HepG2 (cell line): ENCODE data around the gene OCLN. TPM values are rescaled to one million over a fixed set of nuclear protein-coding genes. Genes with fewer than 3 reads are reported as not detected.
A peak's percentile ranks its signal among the peaks of the same experiment; 100 is the strongest.
"Not testable (repeated sequence)": the region's sequence is repeated elsewhere in the genome, so short reads cannot be mapped to it uniquely, and the experiment has no call there.

Source experiments
- ATF2 ChIP-seq: sonication (generic); formaldehyde crosslinking; IDR thresholded peaks from 2 replicates; pipeline ENCODE4 v1.4.0; 2020; ENCODE audit warnings: missing genetic modification reagents
- CREB1 ChIP-seq, 2 experiments: fragments of 450-650 bp in 1 of 2; IDR thresholded peaks; 2 replicates each; pipeline ENCODE4 v1.6.1; 2016 to 2017; ENCODE audit warnings: control low read depth in 1 of 2, mild to moderate bottlenecking in 1 of 2, missing compliant biosample characterization in 1 of 2, missing genetic modification characterization in 1 of 2
- E2F1 ChIP-seq: sonication (generic); formaldehyde crosslinking; IDR thresholded peaks from 2 replicates; pipeline ENCODE4 v1.5.0; 2020; ENCODE audit warnings: missing genetic modification reagents
- FOXK1 ChIP-seq: sonication (generic); formaldehyde crosslinking; IDR thresholded peaks from 2 replicates; pipeline ENCODE4 v1.4.0; 2020; ENCODE audit warnings: low read depth, missing genetic modification reagents, borderline replicate concordance
- FOXO1 ChIP-seq: sonication (generic); formaldehyde crosslinking; IDR thresholded peaks from 2 replicates; pipeline ENCODE4 v1.4.0; 2020; ENCODE audit warnings: missing genetic modification reagents
- GABPA ChIP-seq, 2 experiments: IDR thresholded peaks; 2 replicates each; pipeline ENCODE4 v1.6.1; 2011 to 2016; ENCODE audit warnings: low read depth in 2 of 2, low read length in 1 of 2, missing biosample characterization in 1 of 2, missing genetic modification characterization in 1 of 2
- HMGXB4 ChIP-seq, 2 experiments: sonication (generic) in 1 of 2; formaldehyde crosslinking in 1 of 2; IDR thresholded peaks; 2 replicates each; pipeline versions ENCODE4 v1.4.0 to v1.6.1; 2018 to 2020; ENCODE audit warnings: missing genetic modification reagents in 2 of 2, borderline replicate concordance in 1 of 2, low read depth in 1 of 2, mild to moderate bottlenecking in 1 of 2, missing biosample characterization in 1 of 2
- HNF4A ChIP-seq: sonication (generic); formaldehyde crosslinking; IDR thresholded peaks from 2 replicates; pipeline ENCODE4 v1.4.0; 2020; ENCODE audit warnings: missing genetic modification reagents
- KDM2A ChIP-seq: sonication (generic); formaldehyde crosslinking; IDR thresholded peaks from 2 replicates; pipeline ENCODE4 v1.4.0; 2020; ENCODE audit warnings: low read depth, missing genetic modification reagents, borderline replicate concordance
- KDM3A ChIP-seq: IDR thresholded peaks from 2 replicates; pipeline ENCODE4 v1.6.1; 2018; ENCODE audit warnings: low read depth, missing compliant biosample characterization
- KLF16 ChIP-seq, 2 experiments: sonication (generic) in 1 of 2; formaldehyde crosslinking in 1 of 2; IDR thresholded peaks; 2 replicates each; pipeline versions ENCODE4 v1.6.1 to v1.8.0; 2016 to 2023; ENCODE audit warnings: missing genetic modification reagents in 2 of 2, missing compliant biosample characterization in 1 of 2
- MXI1 ChIP-seq: IDR thresholded peaks from 3 replicates; pipeline ENCODE4 v1.6.1; 2012; ENCODE audit warnings: low read depth, low read length, inconsistent platforms, borderline replicate concordance
- NFKBIZ ChIP-seq: IDR thresholded peaks from 2 replicates; pipeline ENCODE4 v1.6.1; 2018; ENCODE audit warnings: missing genetic modification reagents, missing compliant biosample characterization
- POLR2G ChIP-seq: fragments of 200-400 bp; formaldehyde crosslinking; IDR thresholded peaks from 2 replicates; pipeline ENCODE4 v1.6.1; 2018; ENCODE audit warnings: mild to moderate bottlenecking, low read depth, low read length, moderate library complexity
- RARA ChIP-seq: IDR thresholded peaks from 2 replicates; pipeline ENCODE4 v1.6.1; 2016; ENCODE audit warnings: missing genetic modification reagents, missing compliant biosample characterization
- RBFOX2 ChIP-seq: fragments of 200-400 bp; formaldehyde crosslinking; IDR thresholded peaks from 2 replicates; pipeline ENCODE4 v1.6.1; 2017; ENCODE audit warnings: low read depth, mild to moderate bottlenecking, low read length
- TAF1 ChIP-seq: sonication (generic); formaldehyde crosslinking; IDR thresholded peaks from 2 replicates; pipeline ENCODE4 v1.4.0; 2020; ENCODE audit warnings: missing genetic modification reagents
- TFE3 ChIP-seq: IDR thresholded peaks from 2 replicates; pipeline ENCODE4 v1.6.1; 2016
- THAP11 ChIP-seq: IDR thresholded peaks from 2 replicates; pipeline ENCODE4 v1.6.1; 2016; ENCODE audit warnings: missing biosample characterization, missing genetic modification reagents
- YEATS2 ChIP-seq: sonication (generic); formaldehyde crosslinking; IDR thresholded peaks from 2 replicates; pipeline ENCODE4 v1.4.0; 2020; ENCODE audit warnings: missing genetic modification reagents, borderline replicate concordance
- ZBTB7B ChIP-seq: sonication (generic); formaldehyde crosslinking; IDR thresholded peaks from 2 replicates; pipeline ENCODE4 v1.4.0; 2020; ENCODE audit warnings: missing genetic modification reagents
- ZKSCAN8 ChIP-seq: IDR thresholded peaks from 2 replicates; pipeline ENCODE4 v1.6.1; 2016; ENCODE audit warnings: borderline replicate concordance, missing genetic modification reagents, missing compliant biosample characterization
- polyA plus RNA-seq, 8 experiments: library from polyadenylated mRNA; depleted of rRNA in 3 of 8; stranded (reverse) in 7 of 8; unstranded in 1 of 8; fragments of >200 nt; fragmentation: Illumina TruSeq in 4 of 8; extraction: Trizol in 4 of 8; gene quantifications; 2 replicates each; pipeline versions ENCODE4 v1.2.1 to v1.2.3, GENCODE V29; 2011 to 2016; ENCODE audit warnings: low read depth in 4 of 8, missing spikeins in 1 of 8, mixed read lengths in 1 of 8; ENCODE audit not compliant: insufficient read depth in 1 of 8
- total RNA-seq, 5 experiments: library from RNA; depleted of rRNA; stranded (reverse); fragments of >200 nt; fragmentation: Illumina TruSeq; extraction: Trizol; gene quantifications; 2 replicates each; pipeline ENCODE4 v1.2.3, GENCODE V29; 2016; ENCODE audit warnings: low read depth in 1 of 5

Gene OCLN
- total and polyA plus RNA-seq, 2 of the 13 experiments (the other 11 are each of a cell fraction or from before 2014, with no cell fraction given) = 24.1 to 34.8 TPM

- peak in 1 of 2 experiments; percentile 75; a peak in 1 of 4 replicates for TF ChIP-seq HMGXB4 (CRISPR knock-in tag; IDR thresholded peaks at IDR 0.05; ENCODE audit: borderline replicate concordance in 1 of 2, low read depth in 1 of 2)
- peak; percentile 66 for TF ChIP-seq GABPA (IDR thresholded peaks at IDR 0.05; ENCODE audit: low read depth, low read length)
- TF ChIP-seq GABPA (CRISPR knock-in tag; IDR thresholded peaks at IDR 0.05; ENCODE audit: low read depth) = peak; percentile 89
- TF ChIP-seq TAF1 (CRISPR knock-in tag) = peak; percentile 61
- TF ChIP-seq YEATS2 = peak; percentile 58; the same call in 1 of the 2 replicates
- TF ChIP-seq MXI1 = peak; percentile 46; the same call in 1 of the 3 replicates
- TF ChIP-seq CREB1 (IDR thresholded peaks at IDR 0.05) = not testable (repeated sequence)
- peak; percentile 32; the same call in 1 of the 2 replicates for TF ChIP-seq CREB1 (CRISPR knock-in tag; IDR thresholded peaks at IDR 0.05)
- 0 out of 2 replicates have a peak, but pooled peaks have one; percentile 38 for TF ChIP-seq FOXK1 (CRISPR knock-in tag)
- TF ChIP-seq POLR2G = peak; percentile 54; the same call in 1 of the 2 replicates
- peak; percentile 81 for TF ChIP-seq KDM3A (CRISPR knock-in tag)
- TF ChIP-seq NFKBIZ (CRISPR knock-in tag) = 0 out of 2 replicates have a peak, but pooled peaks have one; percentile 35
- TF ChIP-seq HNF4A (CRISPR knock-in tag) = peak; percentile 42; the same call in 1 of the 2 replicates
- 0 out of 2 replicates have a peak, but pooled peaks have one; percentile 36 for TF ChIP-seq TFE3 (CRISPR knock-in tag)
- TF ChIP-seq KDM2A (CRISPR knock-in tag) = peak; percentile 75; the same call in 1 of the 2 replicates
- TF ChIP-seq ZKSCAN8 = 0 out of 2 replicates have a peak, but pooled peaks have one; percentile 36
- TF ChIP-seq E2F1 (CRISPR knock-in tag) = 0 out of 2 replicates have a peak, but pooled peaks have one; percentile 36
- peak; percentile 18; the same call in 1 of the 2 replicates for TF ChIP-seq FOXO1 (CRISPR knock-in tag)
- TF ChIP-seq RARA (CRISPR knock-in tag) = peak; percentile 47
- peak; percentile 88 for TF ChIP-seq THAP11
- TF ChIP-seq KLF16 (CRISPR knock-in tag; IDR thresholded peaks at IDR 0.05) = peak in 1 of 2 experiments; percentile 52; a peak in 1 of 4 replicates
- TF ChIP-seq ATF2 (CRISPR knock-in tag) = 0 out of 2 replicates have a peak, but pooled peaks have one; percentile 47
- TF ChIP-seq ZBTB7B (CRISPR knock-in tag) = 0 out of 2 replicates have a peak, but pooled peaks have one; percentile 37
- peak; percentile 63 for TF ChIP-seq RBFOX2
Observed at GRCh38 chr5:69559908-69560330, 67.3 kb downstream of the OCLN start, which contains the start of gene GTF2H2C (continued).
